IPS-NIHi7 (cell line): ENCODE data around the gene HOMER3.

ENCODE experiments used
- DNase-seq: peaks from one replicate; pipeline ENCODE4 v3.0.0; 2012; ENCODE audit warnings: mixed read lengths; ENCODE audit errors: extremely low spot score

HOMER3 gene

GRCh38 chr19:18901491-18901890 is 39.5 kb downstream of the HOMER3 start:
- DNase-seq, result no peak

DNA sequence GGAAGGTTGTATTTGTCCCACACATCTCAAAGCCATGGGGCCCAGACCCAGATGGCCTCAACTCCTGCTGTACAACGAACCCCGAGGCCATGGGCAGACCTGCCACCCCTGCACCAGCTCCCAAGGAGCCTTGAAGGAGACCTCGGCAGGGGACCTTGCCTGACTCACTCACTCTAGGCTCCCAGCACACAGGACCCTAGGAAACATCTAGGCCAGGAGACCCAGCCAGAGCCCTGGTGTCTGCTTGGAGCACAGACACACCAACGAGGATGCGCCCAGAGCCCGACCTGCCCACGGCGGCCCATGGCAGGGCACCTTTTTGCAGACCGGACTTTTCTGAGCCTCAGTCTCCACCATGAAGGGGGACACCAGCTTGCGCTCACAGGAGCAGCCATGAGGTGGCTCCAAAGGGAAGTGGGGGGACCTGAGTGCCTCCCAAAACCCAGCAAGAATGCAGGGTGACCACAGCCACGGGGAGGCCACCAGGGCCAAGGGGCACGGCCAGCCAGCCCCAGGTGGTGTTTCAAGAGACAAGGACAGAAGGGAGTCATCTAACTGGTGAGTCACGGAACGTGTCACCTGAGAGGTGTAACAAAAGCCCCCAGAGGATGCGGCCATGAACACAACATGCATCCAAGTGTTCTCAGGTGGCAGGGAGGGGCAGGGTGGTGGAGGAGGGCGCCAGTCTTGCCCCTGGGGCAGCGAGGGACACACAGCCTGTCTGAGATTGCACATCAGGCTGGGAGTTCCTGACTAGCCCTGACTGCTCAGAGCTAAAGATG is 40.1 kb downstream of the HOMER3 start:
- no peak for DNase-seq

GRCh38 chr19:18899624-18900560 is 41.1 kb downstream of the HOMER3 start:
- DNase-seq, result no peak

- DNase-seq, result no peak
Measured at GRCh38 chr19:18898607-18899408, 42.2 kb downstream of the HOMER3 start.

DNA sequence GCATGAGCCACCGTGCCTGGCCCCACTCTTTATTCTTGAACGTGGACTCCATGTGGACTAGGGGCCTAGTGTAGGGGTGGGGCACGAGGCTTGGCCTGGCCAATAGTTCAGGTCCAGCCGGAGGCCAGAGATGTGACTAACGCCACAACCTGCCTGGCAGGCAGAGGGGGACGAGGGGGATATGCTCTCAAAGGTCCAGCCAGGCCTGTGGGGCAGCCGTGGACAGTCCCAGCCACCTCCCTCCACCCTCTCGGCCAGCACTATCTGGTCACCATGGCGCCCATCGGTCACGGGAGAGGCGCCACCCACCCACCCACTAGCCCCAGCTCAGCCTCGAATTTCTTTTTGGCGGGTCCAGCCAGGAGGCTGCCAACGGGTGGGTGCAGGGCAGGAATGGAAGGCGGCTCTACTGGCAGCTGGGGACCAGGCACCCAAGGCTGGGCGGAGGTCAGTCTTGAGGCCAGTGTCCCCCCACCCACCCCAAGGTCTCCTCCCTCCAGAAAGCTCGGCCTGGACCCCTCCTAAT is 42.9 kb downstream of the HOMER3 start:
- DNase-seq, result no peak

DNA sequence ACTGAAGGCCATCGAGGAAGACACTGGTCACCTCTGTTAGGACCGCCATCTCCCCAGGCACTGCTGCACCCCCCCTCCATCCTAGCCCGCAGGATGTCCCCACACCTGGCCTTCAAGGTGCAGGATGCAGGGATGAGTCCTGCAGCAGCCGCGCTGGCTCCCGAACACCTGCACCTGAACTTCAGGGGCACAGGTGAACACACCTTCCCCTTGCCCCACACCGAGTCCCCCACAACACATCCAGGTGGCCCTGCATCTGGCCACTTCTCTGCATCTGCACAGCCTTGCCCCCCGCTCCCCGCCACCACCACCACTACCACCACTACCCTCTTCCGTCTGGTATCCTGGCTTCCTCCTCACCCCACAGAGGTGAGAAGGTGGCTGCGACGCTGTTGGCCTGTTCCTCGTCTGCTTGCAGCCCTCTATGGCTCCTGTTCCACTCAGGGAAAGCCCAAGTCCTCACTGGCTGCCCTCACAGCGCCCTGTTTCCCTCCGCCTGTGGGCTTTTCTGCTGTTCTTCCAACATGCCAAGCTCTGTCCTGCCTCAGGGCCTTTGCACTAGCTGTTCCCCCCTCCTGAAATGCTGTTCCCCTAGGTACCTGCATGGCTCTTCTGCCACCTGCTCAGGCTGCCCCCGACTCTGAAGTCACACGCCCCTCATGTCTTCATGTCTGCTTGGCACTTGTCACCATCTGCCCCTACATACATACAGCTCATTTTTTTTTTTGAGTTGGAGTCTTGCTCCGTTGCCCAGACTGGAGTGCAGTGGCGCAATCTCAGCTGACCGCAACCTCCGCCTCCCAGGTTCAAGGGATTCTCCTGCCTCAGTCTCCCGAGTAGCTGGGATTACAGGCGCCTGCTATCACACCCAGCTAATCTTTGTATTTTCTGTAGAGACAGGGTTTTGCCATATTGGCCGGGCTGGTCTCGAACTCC is 43.7 kb downstream of the HOMER3 start:
- no peak for DNase-seq

- no peak for DNase-seq
Measured at GRCh38 chr19:18896421-18896841, 44.6 kb downstream of the HOMER3 start.

- DNase-seq, result peak; percentile 82
Measured at GRCh38 chr19:18895824-18896341, 45.1 kb downstream of the HOMER3 start, which contains the start of gene CERS1. TSS of gene CERS1 (minus strand) at chr19:18896158. CDS start at chr19:18896072, 86 bp downstream.

DNA sequence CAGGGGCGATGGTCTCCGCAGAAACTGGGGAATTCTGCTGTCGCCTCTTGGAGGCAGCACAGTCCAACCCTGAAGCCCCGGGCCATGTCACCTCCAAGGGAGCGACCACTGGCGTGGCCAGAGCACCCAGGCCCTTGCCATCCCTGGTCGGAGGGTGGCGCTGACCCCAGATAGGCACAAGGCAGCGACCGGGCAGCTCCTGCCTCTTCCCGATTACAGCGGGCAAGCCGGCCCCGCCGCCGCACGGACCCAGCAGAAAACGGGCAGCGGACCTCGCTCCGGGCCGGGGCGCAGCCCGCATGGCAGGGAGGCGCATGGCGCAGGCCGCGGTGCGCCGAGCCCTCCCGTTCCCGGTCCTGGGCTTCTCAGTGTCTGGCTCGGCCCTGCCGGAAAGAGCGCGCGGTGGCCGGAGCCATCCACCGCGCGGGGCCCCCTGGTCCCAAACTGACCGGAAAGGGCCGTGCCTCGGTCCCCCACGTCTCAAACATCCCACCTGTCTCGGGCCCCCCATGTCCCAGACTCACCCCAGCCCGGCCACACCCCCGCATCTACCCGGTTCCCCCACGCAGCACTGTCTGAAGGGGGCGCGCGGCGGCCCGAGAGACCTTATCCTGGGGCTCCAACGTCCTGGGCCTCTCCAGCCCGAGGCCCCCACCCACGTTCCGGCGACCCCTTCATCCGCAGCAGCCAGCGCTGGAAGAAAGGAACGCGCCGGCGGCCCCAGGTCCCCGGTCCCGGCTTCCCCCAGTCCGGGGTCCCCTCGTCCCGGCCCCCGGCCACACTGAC is 45.8 kb downstream of the HOMER3 start:
- peak; percentile 88 for DNase-seq

DNA sequence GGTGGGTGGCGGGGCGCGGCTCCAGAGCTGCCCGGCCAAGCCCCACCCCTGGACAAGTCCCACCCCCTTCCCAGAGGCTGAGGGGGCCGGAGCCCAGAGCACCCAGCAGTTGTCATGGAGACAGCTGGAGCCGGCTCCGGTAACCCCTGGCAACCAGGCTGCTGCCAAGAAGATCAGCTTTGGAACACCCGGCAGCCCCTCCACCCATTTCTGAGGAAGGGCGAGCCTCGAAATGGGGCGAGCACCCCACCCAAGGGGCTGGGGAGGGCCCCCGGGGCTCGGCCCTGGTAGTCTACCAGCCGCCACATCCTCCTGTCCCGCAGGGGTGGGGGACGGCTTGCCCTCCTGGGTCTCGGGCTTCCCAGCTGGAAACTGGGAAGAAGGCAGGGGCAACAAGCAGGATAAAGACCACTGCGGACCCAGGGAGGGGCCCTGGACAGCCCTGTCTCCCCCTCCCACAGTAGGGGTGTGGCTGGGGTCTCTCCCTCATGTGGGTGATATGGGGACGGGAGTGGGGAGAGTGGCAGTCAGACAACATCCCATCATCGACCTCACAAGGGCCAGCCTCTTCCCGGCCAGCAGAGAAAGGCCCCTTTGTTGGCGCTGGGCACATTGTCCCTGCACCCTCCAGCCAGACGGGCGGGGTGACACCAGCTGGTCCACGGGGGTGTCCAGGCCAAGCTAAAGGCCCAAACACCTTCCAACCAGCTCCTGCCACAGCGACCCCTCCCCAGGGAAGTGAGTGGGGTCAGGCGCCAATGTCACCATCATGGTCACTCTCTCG is 46.6 kb downstream of the HOMER3 start:
- DNase-seq, result peak; percentile 73

- DNase-seq, result no peak
Measured at GRCh38 chr19:18893587-18894253, 47.3 kb downstream of the HOMER3 start.

DNA sequence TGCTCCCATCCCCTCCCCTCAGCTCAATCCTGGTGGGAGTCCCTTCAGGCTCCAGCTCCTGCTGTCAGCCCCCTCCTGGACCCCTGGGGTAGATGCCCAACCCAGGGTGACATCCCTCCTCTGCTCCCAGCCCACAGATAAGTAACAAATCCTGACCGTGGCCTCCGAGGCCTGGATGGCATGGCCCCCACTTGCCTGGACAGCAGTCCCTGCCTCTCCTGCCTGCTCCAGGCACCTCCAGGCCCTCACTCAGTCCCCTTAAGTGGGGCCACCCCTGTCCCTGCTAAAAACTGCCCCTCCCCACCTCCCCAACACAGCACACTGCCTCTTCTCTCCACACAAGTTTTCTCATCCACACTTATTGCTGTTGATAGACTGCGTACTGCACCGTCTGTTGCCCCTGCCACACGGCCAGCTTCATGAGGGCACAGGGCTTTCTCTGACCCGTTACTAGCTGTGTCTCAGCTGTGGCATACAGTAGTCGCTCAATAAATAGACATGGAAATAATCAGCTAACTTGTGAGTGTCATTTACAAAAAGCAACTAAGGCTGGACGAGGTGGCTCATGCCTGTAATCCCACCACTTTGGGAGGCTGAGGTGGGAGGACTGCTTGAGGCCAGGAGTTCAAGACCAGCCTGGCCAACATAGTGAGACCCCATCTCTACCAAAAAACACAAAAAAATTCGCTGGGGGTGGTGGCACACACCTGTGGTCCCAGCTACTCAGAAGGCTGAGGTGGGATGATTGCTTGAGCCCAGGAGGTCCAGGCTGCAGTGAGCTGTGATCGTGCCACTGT is 50.9 kb downstream of the HOMER3 start:
- DNase-seq, result no peak

- DNase-seq, result no peak
Measured at GRCh38 chr19:18886972-18887371, 54.0 kb downstream of the HOMER3 start.

- DNase-seq, result no peak
Measured at GRCh38 chr19:18883526-18884304, 57.3 kb downstream of the HOMER3 start.

- DNase-seq, result no peak
Measured at GRCh38 chr19:18881491-18881890, 59.5 kb downstream of the HOMER3 start.
